GM12878 (cell line): Measurements from ENCODE around the gene NUP93.

Source experiments
- CHD1 ChIP-seq: IDR thresholded peaks from 2 replicates; pipeline ENCODE4 v1.6.1; 2012; ENCODE audit warnings: low read depth, low read length, improper control_type of control experiment
- CTCF ChIP-seq, 3 experiments: IDR thresholded peaks in 2 of 3; conservative IDR thresholded peaks in 1 of 3; 2 replicates each; pipeline ENCODE4 v1.5.1; 2011; ENCODE audit warnings: low read depth in 3 of 3, low read length in 3 of 3, mild to moderate bottlenecking in 3 of 3, control low read depth in 2 of 3, moderate library complexity in 2 of 3, inconsistent platforms in 1 of 3, mixed read lengths in 1 of 3; ENCODE audit not compliant: control insufficient read depth in 2 of 3, insufficient read depth in 1 of 3; ENCODE audit errors: extremely low read depth in 1 of 3
- FOXK2 ChIP-seq: fragments of 450-650 bp; IDR thresholded peaks from 2 replicates; pipeline ENCODE4 v1.6.1; 2017; ENCODE audit warnings: mild to moderate bottlenecking, moderate library complexity
- MAX ChIP-seq: IDR thresholded peaks from 2 replicates; pipeline ENCODE4 v1.6.1; 2012; ENCODE audit warnings: low read depth, low read length, improper control_type of control experiment
- NFXL1 ChIP-seq: fragments of 450-650 bp; IDR thresholded peaks from 2 replicates; pipeline ENCODE4 v1.6.1; 2017; ENCODE audit warnings: antibody characterized with exemption, mild to moderate bottlenecking, borderline replicate concordance
- POLR2A ChIP-seq: IDR thresholded peaks from 2 replicates; pipeline ENCODE4 v1.6.1; 2011; ENCODE audit warnings: low read depth, mild to moderate bottlenecking, low read length

DNA sequence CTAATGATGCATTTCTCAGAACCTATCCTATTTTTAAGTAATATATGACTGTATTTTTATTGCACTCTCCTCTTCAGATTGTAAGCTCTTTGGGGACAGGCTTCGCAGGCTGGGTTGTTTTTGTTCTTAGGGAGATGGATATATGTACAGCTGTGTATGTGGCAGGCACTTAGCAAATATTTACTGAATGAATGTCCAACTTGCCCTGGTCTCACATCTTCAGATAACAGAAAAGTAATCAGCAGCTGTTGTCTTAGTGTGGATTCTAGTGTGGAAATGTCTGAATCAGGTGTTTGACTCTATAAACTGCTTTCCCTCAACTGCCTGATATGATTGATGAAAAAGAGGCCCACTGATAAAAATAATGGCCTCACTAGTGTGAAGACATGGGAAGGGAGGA lies 88.0 kb downstream of the NUP93 start:
- TF ChIP-seq CHD1 (no peak), CTCF (IDR thresholded peaks at IDR 0.05 in 2 of 3, conservative IDR thresholded peaks at IDR 0.05 in 1 of 3; ENCODE audit: control insufficient read depth in 2 of 3, extremely low read depth in 1 of 3, insufficient read depth in 1 of 3, low read depth in 3 of 3, low read length in 3 of 3) (no peak), NFXL1 (no peak), POLR2A (no peak), FOXK2 (no peak), MAX (no peak)
